MM.1S (cell line): ENCODE measurements around the gene LHFPL2.

Experiments used
- DNase-seq: peaks from one replicate; pipeline ENCODE4 v3.0.0-alpha.2; 2015
- H2AFZ ChIP-seq: fragments of 300-600 bp; sonication (generic); 2 replicates; pipeline ENCODE4 v1.6.0; 2016; ENCODE audit warnings: antibody characterized with exemption, low read length
- H3F3A ChIP-seq: fragments of 300-600 bp; sonication (generic); 2 replicates; pipeline ENCODE4 v1.6.1; 2016; ENCODE audit warnings: mild to moderate bottlenecking, antibody characterized with exemption, low read length, moderate library complexity, mixed read lengths; ENCODE audit not compliant: insufficient read depth
- H3K27ac ChIP-seq: fragments of 300-600 bp; sonication (generic); 2 replicates; pipeline ENCODE4 v1.5.1; 2016; ENCODE audit warnings: mild to moderate bottlenecking, low read length
- H3K27me3 ChIP-seq: fragments of 300-600 bp; sonication (generic); replicated peaks from 2 replicates; pipeline ENCODE4 v1.6.0; 2016; ENCODE audit warnings: low read length; ENCODE audit not compliant: insufficient read depth
- H3K36me3 ChIP-seq: fragments of 300-600 bp; sonication (generic); replicated peaks from 2 replicates; pipeline ENCODE4 v1.6.1; 2016; ENCODE audit warnings: mild to moderate bottlenecking, low read length, mixed read lengths; ENCODE audit not compliant: insufficient read depth
- H3K4me1 ChIP-seq: fragments of 300-600 bp; sonication (generic); 2 replicates; pipeline ENCODE4 v1.6.1; 2016; ENCODE audit warnings: low read length, mixed read lengths
- H3K4me2 ChIP-seq: fragments of 300-600 bp; sonication (generic); 2 replicates; pipeline ENCODE4 v1.6.0; 2016; ENCODE audit warnings: low read depth, low read length
- H3K4me3 ChIP-seq: fragments of 300-600 bp; sonication (generic); 2 replicates; pipeline ENCODE4 v1.5.1; 2016; ENCODE audit warnings: low read length, mixed read lengths
- H3K79me2 ChIP-seq: fragments of 300-600 bp; sonication (generic); 2 replicates; pipeline ENCODE4 v1.6.1; 2016; ENCODE audit warnings: mixed run types, low read length, mixed read lengths
- H3K9ac ChIP-seq: fragments of 300-600 bp; sonication (generic); 2 replicates; pipeline ENCODE4 v1.6.1; 2016; ENCODE audit warnings: low read length, mixed read lengths
- H3K9me2 ChIP-seq: fragments of 300-600 bp; sonication (generic); replicated peaks from 2 replicates; pipeline ENCODE4 v1.6.1; 2016; ENCODE audit warnings: mild to moderate bottlenecking, low read length, mixed read lengths; ENCODE audit not compliant: insufficient read depth
- H3K9me3 ChIP-seq: fragments of 300-600 bp; sonication (generic); replicated peaks from 2 replicates; pipeline ENCODE4 v1.6.1; 2016; ENCODE audit warnings: mild to moderate bottlenecking, low read length, mixed read lengths; ENCODE audit not compliant: insufficient read depth
- H4K20me1 ChIP-seq: fragments of 300-600 bp; sonication (generic); 2 replicates; pipeline ENCODE4 v1.6.1; 2016; ENCODE audit warnings: mild to moderate bottlenecking, low read length, moderate library complexity, mixed read lengths; ENCODE audit not compliant: insufficient read depth
- CTCF ChIP-seq: fragments of 300-600 bp; sonication (generic); IDR thresholded peaks from 2 replicates; pipeline ENCODE4 v1.5.1; 2016; ENCODE audit warnings: antibody characterized with exemption, low read length, mixed read lengths
- EZH2 ChIP-seq: fragments of 300-600 bp; sonication (generic); optimal IDR thresholded peaks from 2 replicates; pipeline ENCODE3; 2017; ENCODE audit warnings: low read depth, mild to moderate bottlenecking, antibody characterized with exemption, low read length, mixed read lengths
- EZH2phosphoT487 ChIP-seq: fragments of 300-600 bp; sonication (generic); IDR thresholded peaks from 2 replicates; pipeline ENCODE4 v1.6.1; 2018; ENCODE audit warnings: antibody characterized with exemption, low read length

The LHFPL2 gene

GRCh38 chr5:78591972-78592700 is 56.4 kb downstream of the LHFPL2 start:
- H3K79me2 ChIP-seq: no peaks in the 10 kb centered on the region

GRCh38 chr5:78591138-78591612 is 57.4 kb downstream of the LHFPL2 start:
- Histone ChIP-seq H3K4me2 (no peak overlapping the region), H3K4me1 (peaks cover 4% of the 10 kb centered on the region), H3K9ac (no peak overlapping the region), H3F3A (no peaks in the 10 kb centered on the region), H3K36me3 (no peaks in the 10 kb centered on the region), H3K79me2 (no peaks in the 10 kb centered on the region), H3K27ac (no peak overlapping the region), H4K20me1 (no peaks in the 10 kb centered on the region), H3K4me3 (no peak overlapping the region), H3K27me3 (no peaks in the 10 kb centered on the region), H2AFZ (no peak overlapping the region), H3K9me3 (no peaks in the 10 kb centered on the region), H3K9me2 (no peaks in the 10 kb centered on the region)
- no peak for DNase-seq
- TF ChIP-seq CTCF (no peak), EZH2phosphoT487 (no peak), EZH2 (no peak)

More at GRCh38 chr5:78591972-78592700, 56.4 kb downstream of the LHFPL2 start:
- no peak overlapping the region for H3K9ac ChIP-seq
- H3K27me3 ChIP-seq: no peaks in the 10 kb centered on the region
- peaks cover 4% of the 10 kb centered on the region for H3K4me1 ChIP-seq
- no peak overlapping the region for H3K27ac ChIP-seq
- no peaks in the 10 kb centered on the region for H3K9me3 ChIP-seq
- H3K36me3 ChIP-seq: no peaks in the 10 kb centered on the region
- no peaks in the 10 kb centered on the region for H3K9me2 ChIP-seq
- no peak for TF ChIP-seq EZH2phosphoT487
- no peak for TF ChIP-seq EZH2
- no peak for TF ChIP-seq CTCF
- no peak overlapping the region for H3K4me3 ChIP-seq
- peak; percentile 49 for DNase-seq
- H3K4me2 ChIP-seq: peak overlapping the region; percentile 42; the same call in 1 of the 2 replicates
- H2AFZ ChIP-seq: no peak overlapping the region
- no peaks in the 10 kb centered on the region for H4K20me1 ChIP-seq
- H3F3A ChIP-seq: no peaks in the 10 kb centered on the region

GRCh38 chr5:78589923-78590322 is 58.6 kb downstream of the LHFPL2 start:
- Histone ChIP-seq H3K4me1 (peaks cover 4% of the 10 kb centered on the region), H3K9me3 (no peaks in the 10 kb centered on the region), H3K9me2 (no peaks in the 10 kb centered on the region), H2AFZ (no peak overlapping the region), H3F3A (no peaks in the 10 kb centered on the region), H3K36me3 (no peaks in the 10 kb centered on the region), H3K4me2 (no peak overlapping the region), H4K20me1 (no peaks in the 10 kb centered on the region), H3K27ac (no peak overlapping the region), H3K79me2 (no peaks in the 10 kb centered on the region), H3K27me3 (no peaks in the 10 kb centered on the region), H3K9ac (no peak overlapping the region), H3K4me3 (no peak overlapping the region)
- DNase-seq: no peak
- no peak for TF ChIP-seq EZH2phosphoT487
- no peak for TF ChIP-seq EZH2
- TF ChIP-seq CTCF: no peak
